HT-29 (cell line): ENCODE data around the gene VPS51. TPM values are rescaled to one million over a fixed set of nuclear protein-coding genes. Genes with fewer than 3 reads are reported as not detected.

Experiments
- DNase-seq: peaks from one replicate; pipeline ENCODE4 v3.0.0-alpha.2; 2015; ENCODE audit warnings: low spot score
- total RNA-seq: library from RNA; depleted of rRNA; stranded (reverse); fragments of >200 nt; shearing (Covaris generic); gene quantifications from 2 replicates; pipeline ENCODE4 v1.2.3, GENCODE V29; 2014

VPS51 gene
- total RNA-seq, 1 experiment from 2014 or later, result 628 TPM

- no peak for DNase-seq
Observed at GRCh38 chr11:65107078-65107477, 11.1 kb downstream of the VPS51 start.

DNA sequence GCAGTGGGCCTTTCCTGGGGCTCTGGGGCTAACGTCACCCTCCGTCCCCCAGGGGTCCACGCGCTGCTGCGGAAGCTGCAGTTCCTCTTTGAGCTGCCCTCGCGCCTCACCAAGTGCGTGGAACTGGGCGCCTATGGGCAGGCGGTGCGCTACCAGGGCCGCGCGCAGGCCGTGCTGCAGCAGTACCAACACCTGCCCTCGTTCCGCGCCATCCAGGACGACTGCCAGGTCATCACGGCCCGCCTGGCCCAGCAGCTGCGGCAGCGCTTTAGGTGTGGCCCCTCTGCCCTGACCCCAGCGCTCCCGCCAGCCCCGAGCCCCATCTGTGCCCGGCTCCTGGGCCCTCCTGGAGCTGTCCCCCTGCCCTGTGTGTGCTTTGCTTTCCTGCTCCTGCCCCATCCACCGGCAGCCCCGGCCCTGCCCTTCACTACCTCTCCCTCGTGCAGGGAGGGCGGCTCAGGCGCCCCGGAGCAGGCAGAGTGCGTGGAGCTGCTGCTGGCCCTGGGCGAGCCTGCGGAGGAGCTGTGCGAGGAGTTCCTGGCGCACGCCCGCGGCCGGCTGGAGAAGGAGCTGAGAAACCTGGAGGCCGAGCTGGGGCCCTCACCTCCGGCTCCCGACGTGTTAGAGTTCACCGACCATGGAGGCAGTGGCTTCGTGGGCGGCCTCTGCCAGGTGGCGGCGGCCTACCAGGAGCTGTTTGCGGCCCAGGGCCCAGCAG, 11.9 kb downstream of the VPS51 start:
- no peak for DNase-seq

DNA sequence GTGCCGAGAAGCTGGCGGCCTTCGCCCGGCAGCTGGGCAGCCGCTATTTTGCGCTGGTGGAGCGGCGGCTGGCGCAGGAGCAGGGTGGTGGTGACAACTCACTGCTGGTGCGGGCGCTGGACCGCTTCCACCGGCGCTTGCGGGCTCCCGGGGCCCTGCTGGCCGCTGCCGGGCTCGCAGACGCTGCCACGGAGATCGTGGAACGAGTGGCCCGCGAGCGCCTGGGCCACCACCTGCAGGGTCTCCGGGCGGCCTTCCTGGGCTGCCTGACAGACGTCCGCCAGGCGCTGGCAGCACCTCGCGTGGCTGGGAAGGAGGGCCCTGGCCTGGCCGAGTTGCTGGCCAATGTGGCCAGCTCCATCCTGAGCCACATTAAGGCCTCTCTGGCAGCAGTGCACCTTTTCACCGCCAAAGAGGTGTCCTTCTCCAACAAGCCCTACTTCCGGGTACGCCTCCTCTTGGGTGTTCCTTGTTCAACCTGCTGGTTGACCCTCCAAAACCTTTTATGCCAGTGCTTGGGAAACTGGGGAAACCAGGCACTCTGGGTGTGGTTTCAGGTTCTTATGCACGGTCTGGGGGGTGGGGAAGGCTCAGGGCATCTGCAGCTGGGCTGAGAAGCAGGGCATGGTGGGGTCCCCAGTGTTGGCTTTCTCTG, 12.6 kb downstream of the VPS51 start:
- DNase-seq, result no peak

DNA sequence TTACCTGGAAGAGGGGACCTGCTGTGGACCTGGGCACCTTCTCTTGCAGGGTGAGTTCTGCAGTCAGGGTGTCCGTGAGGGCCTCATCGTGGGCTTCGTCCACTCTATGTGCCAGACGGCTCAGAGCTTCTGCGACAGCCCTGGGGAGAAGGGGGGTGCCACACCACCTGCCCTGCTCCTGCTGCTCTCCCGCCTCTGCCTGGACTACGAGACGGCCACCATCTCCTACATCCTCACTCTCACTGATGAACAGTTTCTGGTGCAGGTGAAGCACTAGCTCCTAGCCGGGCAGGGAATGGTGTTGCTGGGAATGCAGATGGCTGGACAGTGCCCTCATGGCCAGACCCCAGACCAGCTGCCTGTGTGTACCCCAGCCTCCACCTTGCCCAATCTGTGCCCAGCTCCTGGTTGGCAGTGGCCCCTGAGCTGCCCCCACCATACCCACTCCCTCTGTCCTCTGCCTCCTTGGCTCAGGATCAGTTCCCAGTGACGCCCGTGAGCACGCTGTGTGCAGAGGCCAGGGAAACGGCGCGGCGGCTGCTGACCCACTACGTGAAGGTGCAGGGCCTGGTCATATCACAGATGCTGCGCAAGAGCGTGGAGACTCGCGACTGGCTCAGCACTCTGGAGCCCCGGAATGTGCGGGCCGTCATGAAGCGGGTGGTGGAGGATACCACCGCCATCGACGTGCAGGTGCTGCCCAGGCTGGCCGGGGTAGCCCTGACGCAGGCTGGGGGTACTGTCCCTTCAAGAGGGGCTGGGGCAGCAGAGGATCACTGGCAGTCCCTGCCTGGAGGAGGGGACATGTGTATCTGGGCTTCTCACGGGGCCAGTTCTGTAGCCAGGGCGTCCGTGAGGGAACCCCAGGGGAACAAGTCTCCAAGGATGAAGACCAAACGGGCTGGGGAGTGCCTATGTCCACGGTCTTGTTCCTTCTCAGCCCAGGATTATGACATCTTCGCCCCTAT, 13.5 kb downstream of the VPS51 start:
- no peak for DNase-seq

- DNase-seq, result peak; percentile 97
Observed at GRCh38 chr11:65110354-65110861, 14.4 kb downstream of the VPS51 start.

- no peak for DNase-seq
Observed at GRCh38 chr11:65111159-65111743, 15.2 kb downstream of the VPS51 start.

- DNase-seq, result peak; percentile 98
Observed at GRCh38 chr11:65111744-65112545, 15.9 kb downstream of the VPS51 start, which contains the start of gene TM7SF2. TM7SF2 (plus strand) TSS chr11:65111872; CDS start chr11:65112016, 144 bp downstream.

DNA sequence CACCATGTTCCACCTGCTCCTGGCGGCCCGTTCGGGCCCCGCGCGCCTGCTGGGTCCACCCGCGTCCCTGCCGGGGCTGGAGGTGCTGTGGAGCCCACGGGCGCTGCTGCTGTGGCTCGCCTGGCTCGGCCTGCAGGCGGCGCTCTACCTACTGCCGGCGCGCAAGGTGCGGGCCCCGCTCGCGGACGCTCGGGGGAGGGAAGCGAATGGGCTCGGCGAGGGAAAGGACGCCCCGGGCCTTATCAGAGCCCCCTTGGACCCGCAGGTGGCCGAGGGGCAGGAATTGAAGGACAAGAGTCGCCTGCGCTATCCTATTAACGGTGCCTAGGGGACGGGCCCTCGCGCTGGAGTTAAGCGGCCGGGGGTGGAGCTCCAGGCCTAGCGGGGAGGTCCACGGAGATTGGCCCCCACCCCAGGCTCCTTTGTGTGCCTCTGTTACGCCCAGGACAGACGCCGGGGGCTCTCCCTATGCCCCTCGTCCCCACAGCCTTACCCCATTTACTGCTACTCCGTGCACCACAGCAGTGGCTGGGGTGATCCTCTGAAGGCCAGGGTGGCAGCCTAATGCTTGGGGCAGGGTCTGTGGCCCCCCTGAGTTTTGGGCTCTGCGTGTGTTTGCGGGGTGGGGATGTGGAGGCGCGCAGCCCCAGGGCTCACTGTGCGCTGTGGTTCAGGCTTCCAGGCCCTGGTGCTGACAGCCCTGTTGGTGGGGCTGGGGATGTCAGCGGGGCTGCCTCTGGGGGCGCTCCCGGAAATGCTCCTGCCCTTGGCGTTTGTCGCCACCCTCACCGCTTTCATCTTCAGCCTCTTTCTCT, 16.7 kb downstream of the VPS51 start:
- DNase-seq, result peak; percentile 73

DNA sequence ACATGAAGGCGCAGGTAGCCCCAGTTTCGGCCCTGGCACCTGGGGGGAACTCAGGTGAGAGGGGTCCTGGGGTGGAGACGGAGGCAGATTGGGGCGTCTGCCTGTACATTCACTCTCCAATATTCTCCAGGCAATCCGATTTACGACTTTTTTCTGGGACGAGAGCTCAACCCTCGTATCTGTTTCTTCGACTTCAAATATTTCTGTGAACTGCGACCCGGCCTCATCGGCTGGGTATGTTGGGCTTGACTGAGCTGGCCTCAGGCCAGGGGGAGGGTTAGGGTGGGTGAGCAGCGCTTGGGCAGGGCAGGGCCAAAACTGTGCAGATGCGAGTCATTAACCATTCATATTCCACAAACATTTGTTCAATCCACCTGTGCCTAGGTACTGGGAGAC, 17.3 kb downstream of the VPS51 start:
- DNase-seq, result peak; percentile 54

DNA sequence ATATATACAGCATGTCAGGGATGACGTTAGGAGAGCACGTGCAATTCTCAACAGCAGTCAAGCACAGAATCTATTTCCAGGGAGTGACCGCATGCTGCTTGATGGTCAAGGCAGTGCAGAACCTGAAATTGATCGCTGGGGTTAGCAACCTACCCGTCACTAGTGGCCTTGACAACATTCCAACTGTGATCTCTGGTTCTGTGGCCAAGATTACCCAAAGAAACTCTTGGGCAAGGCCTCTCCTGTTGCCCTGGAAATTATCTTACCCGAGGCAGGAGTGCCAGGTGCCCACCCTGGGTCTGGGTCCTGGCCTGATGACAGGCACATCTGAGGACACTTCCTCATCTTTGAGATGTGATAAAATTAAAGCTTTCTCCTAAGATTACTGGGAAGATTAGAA, 17.8 kb downstream of the VPS51 start:
- no peak for DNase-seq

DNA sequence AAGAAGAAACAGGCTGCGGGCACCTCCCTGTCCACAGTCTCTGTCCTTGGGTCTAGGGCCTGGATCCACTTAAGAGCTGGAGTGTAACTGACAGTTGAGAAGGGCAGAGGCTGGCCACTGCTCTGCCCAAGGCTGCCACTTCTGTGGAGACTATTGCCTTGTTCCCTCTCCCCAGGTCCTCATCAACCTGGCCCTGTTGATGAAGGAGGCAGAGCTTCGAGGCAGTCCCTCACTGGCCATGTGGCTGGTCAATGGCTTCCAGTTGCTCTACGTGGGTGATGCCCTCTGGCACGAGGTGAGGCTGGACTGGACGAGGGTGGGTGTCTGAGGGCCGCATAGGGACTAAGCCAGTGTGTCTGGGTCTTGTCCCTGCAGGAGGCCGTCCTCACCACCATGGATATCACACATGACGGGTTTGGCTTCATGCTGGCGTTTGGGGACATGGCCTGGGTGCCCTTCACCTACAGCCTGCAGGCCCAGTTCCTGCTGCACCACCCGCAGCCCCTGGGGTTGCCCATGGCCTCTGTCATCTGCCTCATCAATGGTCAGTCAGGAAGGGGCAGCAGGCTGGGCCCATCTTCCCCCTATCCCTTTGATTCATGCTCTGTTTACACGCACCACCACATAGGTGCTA, 18.6 kb downstream of the VPS51 start:
- no peak for DNase-seq

- DNase-seq, result no peak
Observed at GRCh38 chr11:65115361-65116082, 19.5 kb downstream of the VPS51 start.

DNA sequence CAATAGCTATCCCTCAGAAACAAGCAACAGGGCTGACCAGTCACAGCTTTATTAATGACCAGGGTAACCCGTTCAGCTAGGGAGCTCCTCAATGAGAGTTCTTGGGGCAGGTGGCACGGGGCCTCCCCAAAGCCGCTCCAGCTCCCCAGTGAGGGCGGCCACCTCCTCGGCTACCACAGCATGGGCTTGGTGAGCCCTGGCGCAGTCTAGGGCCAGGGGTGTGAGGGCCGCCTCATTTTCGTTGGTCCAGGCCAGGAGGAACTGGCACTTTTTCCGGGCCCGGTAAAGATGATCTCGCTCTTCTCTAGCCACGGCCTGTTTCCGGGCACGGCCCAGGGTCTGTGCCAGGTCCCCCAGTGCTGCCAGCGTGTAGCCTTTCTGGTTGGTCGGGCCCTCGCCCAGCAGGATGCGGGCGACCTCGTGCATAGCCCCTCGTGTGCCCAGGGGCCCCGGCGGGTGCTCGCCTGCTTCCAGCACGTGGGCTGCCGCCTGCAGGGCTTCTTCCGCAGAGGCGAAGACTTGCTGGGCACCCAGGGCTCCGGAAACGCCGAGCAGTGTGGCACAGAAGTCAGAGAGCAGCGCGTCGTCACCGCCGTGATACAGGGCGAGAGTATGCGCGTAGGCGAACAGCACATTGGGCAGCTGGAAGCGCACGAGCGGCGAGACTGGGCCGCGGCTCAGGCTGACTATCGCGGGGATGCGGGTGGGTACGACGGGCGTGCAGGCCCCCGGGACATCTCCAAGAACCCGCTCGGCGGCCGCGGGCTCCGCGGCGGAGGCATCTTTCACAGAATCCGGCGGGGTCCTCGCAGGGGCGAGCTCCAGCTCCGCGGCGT, 20.6 kb downstream of the VPS51 start:
- DNase-seq, result peak; percentile 65

- DNase-seq, result peak; percentile 100
Observed at GRCh38 chr11:65117206-65118096, 21.4 kb downstream of the VPS51 start, which contains the start of gene ZNHIT2. ZNHIT2 (minus strand) TSS chr11:65117701; CDS start chr11:65117653, 48 bp downstream.

GRCh38 chr11:65118097-65118837, 22.3 kb downstream of the VPS51 start:
- no peak for DNase-seq
